COLO668 (cell line): ENCODE results near the gene RUNX1.

Source experiments
- DNase-seq: peaks from one replicate; lab custom pipeline; 2025; ENCODE audit not compliant: unreplicated experiment; lab: John Stamatoyannopoulos, UW

RUNX1 gene

GRCh38 chr21:35048706-35049617 is at the start of gene RUNX1:
Gene RUNX1, minus strand, starts transcription at chr21:35049302.
- DNase-seq: no peak

- DNase-seq: no peak
Measured at GRCh38 chr21:35097525-35097924, 48.4 kb upstream of the RUNX1 start.

GRCh38 chr21:35096959-35097358 is 47.9 kb upstream of the RUNX1 start:
- no peak for DNase-seq

GRCh38 chr21:35095859-35096291 is 46.8 kb upstream of the RUNX1 start:
- no peak for DNase-seq

GRCh38 chr21:35093514-35093913 is 44.4 kb upstream of the RUNX1 start:
- DNase-seq: no peak

- no peak for DNase-seq
Measured at GRCh38 chr21:35091496-35091895, 42.4 kb upstream of the RUNX1 start.

- DNase-seq: no peak
Measured at GRCh38 chr21:35090403-35090802, 41.3 kb upstream of the RUNX1 start.

- DNase-seq: no peak
Measured at GRCh38 chr21:35088319-35088771, 39.2 kb upstream of the RUNX1 start.

GRCh38 chr21:35086357-35086756 is 37.3 kb upstream of the RUNX1 start:
- no peak for DNase-seq

- DNase-seq: no peak
Measured at GRCh38 chr21:35084869-35085268, 35.8 kb upstream of the RUNX1 start.

- no peak for DNase-seq
Measured at GRCh38 chr21:35083246-35083645, 34.1 kb upstream of the RUNX1 start.

- DNase-seq: no peak
Measured at GRCh38 chr21:35081861-35082260, 32.8 kb upstream of the RUNX1 start.

- DNase-seq: no peak
Measured at GRCh38 chr21:35079181-35079580, 30.1 kb upstream of the RUNX1 start.

- no peak for DNase-seq
Measured at GRCh38 chr21:35077975-35078374, 28.9 kb upstream of the RUNX1 start.

- DNase-seq: no peak
Measured at GRCh38 chr21:35077466-35077865, 28.4 kb upstream of the RUNX1 start.

- DNase-seq: no peak
Measured at GRCh38 chr21:35075546-35075945, 26.4 kb upstream of the RUNX1 start.

- DNase-seq: no peak
Measured at GRCh38 chr21:35072960-35073359, 23.9 kb upstream of the RUNX1 start.

GRCh38 chr21:35072557-35072956 is 23.5 kb upstream of the RUNX1 start:
- no peak for DNase-seq

- no peak for DNase-seq
Measured at GRCh38 chr21:35071347-35071746, 22.2 kb upstream of the RUNX1 start.

- peak; percentile 26 for DNase-seq
Measured at GRCh38 chr21:35070436-35070835, 21.3 kb upstream of the RUNX1 start.

- no peak for DNase-seq
Measured at GRCh38 chr21:35066824-35067223, 17.7 kb upstream of the RUNX1 start.

- DNase-seq: no peak
Measured at GRCh38 chr21:35063428-35064172, 14.5 kb upstream of the RUNX1 start.
